Measurements from ENCODE around the gene CDK2. TPM values are rescaled to one million over a fixed set of nuclear protein-coding genes. Genes with fewer than 3 reads are reported as not detected.

CDK2 gene
- total RNA-seq, 2 donors from 2014 or later: 20.9 to 48.9 TPM

DNA sequence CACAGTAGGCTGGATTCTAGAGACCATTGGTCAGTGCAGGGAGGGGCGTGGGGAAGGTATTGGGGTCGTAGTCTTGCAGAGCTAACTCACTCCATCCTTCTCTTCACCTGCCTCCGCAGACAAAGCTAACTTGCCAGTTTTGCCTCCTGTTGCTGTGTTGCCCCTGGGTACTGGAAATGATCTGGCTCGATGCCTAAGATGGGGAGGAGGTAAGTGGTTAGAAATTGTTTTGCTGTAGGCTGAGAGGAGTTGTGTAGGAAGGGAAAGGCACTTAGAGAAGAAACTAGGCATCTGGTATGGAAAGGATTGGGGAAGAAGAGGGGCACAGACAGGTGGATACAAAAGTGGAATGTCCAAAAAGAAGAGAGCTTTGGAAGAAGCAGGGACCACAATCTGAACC is 24.6 kb upstream of the CDK2 start:
- DNase-seq: no peak
- Histone ChIP-seq H3K4me3 (no peak overlapping the region), H3K9ac (ENCODE audit: low read depth in 2 of 2, low read length in 2 of 2) (no peak overlapping the region), H3K36me3 (no peaks in the 10 kb centered on the region), H3K9me3 (no peaks in the 10 kb centered on the region), H3K27ac (no peak overlapping the region), H3K4me1 (no peaks in the 10 kb centered on the region), H3K27me3 (no peaks in the 10 kb centered on the region)
- intact Hi-C loops (cut with DNase I): no loop called here
- TF ChIP-seq, protein P1, sequence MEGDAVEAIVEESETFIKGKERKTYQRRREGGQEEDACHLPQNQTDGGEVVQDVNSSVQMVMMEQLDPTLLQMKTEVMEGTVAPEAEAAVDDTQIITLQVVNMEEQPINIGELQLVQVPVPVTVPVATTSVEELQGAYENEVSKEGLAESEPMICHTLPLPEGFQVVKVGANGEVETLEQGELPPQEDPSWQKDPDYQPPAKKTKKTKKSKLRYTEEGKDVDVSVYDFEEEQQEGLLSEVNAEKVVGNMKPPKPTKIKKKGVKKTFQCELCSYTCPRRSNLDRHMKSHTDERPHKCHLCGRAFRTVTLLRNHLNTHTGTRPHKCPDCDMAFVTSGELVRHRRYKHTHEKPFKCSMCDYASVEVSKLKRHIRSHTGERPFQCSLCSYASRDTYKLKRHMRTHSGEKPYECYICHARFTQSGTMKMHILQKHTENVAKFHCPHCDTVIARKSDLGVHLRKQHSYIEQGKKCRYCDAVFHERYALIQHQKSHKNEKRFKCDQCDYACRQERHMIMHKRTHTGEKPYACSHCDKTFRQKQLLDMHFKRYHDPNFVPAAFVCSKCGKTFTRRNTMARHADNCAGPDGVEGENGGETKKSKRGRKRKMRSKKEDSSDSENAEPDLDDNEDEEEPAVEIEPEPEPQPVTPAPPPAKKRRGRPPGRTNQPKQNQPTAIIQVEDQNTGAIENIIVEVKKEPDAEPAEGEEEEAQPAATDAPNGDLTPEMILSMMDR (IDR thresholded peaks at IDR 0.05): no peak

DNA sequence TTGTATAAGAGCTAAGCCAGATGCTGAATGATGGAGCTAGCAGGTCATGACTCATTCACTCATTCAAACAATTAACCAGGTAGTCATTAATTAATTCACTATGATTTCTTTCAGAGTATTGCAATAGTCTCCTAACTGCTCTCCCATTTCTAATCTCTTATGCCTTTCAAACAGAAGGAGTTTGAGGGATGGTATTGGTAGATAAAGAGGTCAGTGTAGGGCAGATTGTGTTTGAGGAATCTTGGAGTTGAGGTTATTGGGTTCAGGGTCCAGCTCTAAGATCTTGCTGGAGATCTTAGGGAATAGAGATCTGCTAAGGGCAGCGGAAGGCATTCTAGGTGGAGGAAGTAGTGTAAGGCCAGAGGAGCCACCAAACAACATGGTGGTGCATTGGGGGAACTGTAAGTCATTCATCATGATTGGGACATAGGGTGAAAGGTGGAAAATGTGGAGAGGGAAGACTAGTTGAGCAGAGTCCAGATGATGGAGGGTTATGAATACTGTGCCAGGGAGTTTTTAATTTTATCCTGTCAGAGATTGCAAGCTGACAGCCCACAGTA is 24.0 kb upstream of the CDK2 start:
- no peaks in the 10 kb centered on the region for H3K27me3 ChIP-seq
- TF ChIP-seq, protein P1 (IDR thresholded peaks at IDR 0.05): no peak
- no peaks in the 10 kb centered on the region for H3K4me1 ChIP-seq
- H3K9me3 ChIP-seq: no peaks in the 10 kb centered on the region
- H3K36me3 ChIP-seq: no peaks in the 10 kb centered on the region
- DNase-seq: no peak
- H3K9ac ChIP-seq (ENCODE audit: low read depth in 2 of 2, low read length in 2 of 2): no peak overlapping the region
- H3K4me3 ChIP-seq: no peak overlapping the region
- H3K27ac ChIP-seq: no peak overlapping the region
- intact Hi-C loops (cut with DNase I): no loop called here

DNA sequence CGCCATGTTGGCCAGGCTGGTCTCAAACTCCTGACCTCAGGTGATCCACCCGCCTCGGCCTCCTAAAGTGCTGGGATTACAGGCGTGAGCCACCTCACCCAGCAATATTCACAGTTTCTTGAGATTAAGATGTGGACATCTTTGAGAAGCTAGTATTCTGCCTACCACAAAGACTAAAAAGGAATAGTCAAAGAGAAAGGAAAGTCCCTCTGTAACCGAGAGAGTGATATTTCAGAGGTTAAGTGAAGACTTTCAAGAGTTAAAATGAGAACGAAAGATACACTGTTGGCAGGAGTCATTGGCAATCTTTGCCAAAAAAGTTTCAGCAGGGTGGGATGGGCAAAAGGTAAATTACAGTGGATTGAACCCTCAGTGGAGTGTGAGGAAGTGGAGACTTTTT is 20.1 kb upstream of the CDK2 start:
- Histone ChIP-seq H3K4me3 (no peak overlapping the region), H3K9me3 (no peaks in the 10 kb centered on the region), H3K27me3 (no peaks in the 10 kb centered on the region), H3K27ac (no peak overlapping the region), H3K36me3 (no peaks in the 10 kb centered on the region), H3K4me1 (no peaks in the 10 kb centered on the region), H3K9ac (ENCODE audit: low read depth in 2 of 2, low read length in 2 of 2) (no peak overlapping the region)
- TF ChIP-seq, protein P1 (IDR thresholded peaks at IDR 0.05): no peak
- no peak for DNase-seq
- intact Hi-C loops (cut with DNase I): no loop called here

DNA sequence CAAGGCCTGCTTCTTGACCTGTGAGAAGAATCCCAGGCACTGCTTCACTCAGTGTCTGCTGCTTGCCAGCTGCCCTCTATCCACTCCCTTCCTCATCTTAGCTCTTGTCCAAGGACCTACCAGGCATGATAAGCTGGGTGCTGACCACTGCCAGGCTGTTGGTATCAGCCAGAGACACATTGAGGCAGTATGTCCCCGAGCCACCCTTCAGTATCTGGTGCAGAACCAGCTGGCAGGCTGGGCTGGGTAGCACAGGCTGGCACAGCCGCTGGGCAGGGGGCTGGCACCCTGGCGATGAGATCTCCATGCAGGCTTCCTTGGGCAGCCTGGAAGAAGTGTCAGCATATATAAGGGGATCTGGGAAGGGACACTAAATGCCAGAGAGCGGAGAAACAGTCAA is 11.3 kb upstream of the CDK2 start:
- Histone ChIP-seq H3K4me1 (peaks cover 4% of the 10 kb centered on the region), H3K27ac (no peak overlapping the region), H3K4me3 (no peak overlapping the region), H3K9ac (ENCODE audit: low read depth in 2 of 2, low read length in 2 of 2) (peak overlapping the region in 1 of 2 donors; percentile 5), H3K36me3 (peaks cover 4% of the 10 kb centered on the region), H3K27me3 (no peaks in the 10 kb centered on the region), H3K9me3 (no peaks in the 10 kb centered on the region)
- intact Hi-C loops (cut with DNase I): no loop called here
- TF ChIP-seq, protein P1 (IDR thresholded peaks at IDR 0.05): no peak
- DNase-seq: no peak

DNA sequence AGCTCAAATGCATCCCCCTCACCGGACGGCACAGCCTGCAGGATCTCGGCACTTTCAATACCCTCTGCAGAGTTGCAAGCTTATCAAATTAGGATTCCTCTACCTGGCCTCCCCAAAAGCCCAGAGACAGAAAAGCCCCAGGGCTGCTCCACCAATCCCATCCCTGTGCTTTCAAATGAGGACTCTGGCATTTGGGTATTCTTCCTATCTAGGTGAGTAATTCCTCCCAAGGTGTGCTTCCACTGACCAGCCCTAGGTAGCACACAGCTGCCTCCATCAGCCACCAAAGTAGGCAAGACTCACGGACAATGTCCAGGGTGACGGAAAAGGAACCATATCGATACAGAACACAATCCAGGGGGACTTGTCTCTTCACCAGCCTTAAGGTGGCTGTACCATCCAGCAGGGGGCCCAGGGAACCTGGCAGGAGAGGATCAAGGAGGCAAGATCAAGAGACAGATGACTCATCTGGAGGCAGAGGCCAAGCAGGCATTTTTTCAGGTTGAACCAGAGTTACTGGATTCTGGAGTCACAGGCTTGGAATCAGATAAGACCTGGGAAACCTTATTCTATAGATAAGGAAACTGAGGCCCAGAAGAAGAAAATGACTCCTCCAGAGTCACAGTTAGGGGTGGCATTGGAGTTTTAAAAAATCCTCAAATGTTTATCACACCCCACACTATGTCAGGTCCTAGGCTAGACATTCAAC is 10.7 kb upstream of the CDK2 start:
- DNase-seq: no peak
- intact Hi-C loops (cut with DNase I): no loop called here
- H3K9ac ChIP-seq (ENCODE audit: low read depth in 2 of 2, low read length in 2 of 2): no peak overlapping the region

More for the DNA sequence above, 10.7 kb upstream of the CDK2 start:
- H3K4me3 ChIP-seq: no peak overlapping the region
- peaks cover 4% of the 10 kb centered on the region for H3K4me1 ChIP-seq
- H3K9me3 ChIP-seq: no peaks in the 10 kb centered on the region
- no peaks in the 10 kb centered on the region for H3K27me3 ChIP-seq
- peaks cover 4% of the 10 kb centered on the region for H3K36me3 ChIP-seq
- TF ChIP-seq, protein P1 (IDR thresholded peaks at IDR 0.05): peak; percentile 16
- H3K27ac ChIP-seq: no peak overlapping the region
